SK-N-SH (cell line): ENCODE data around the gene EFHD2. TPM values are rescaled to one million over a fixed set of nuclear protein-coding genes. Genes with fewer than 3 reads are reported as not detected.
"Not testable (repeated sequence)": the region's sequence is repeated elsewhere in the genome, so short reads cannot be mapped to it uniquely, and the experiment has no call there.

Experiments
- CTCF ChIA-PET: fragments of 300-600, 350-600 bp; formaldehyde crosslinking; extraction: SDS; loops from one replicate; lab custom pipeline; 2021; lab: Yijun Ruan, JAX
- POLR2A ChIA-PET: fragments of 350-600 bp; sonication (Branson Sonifier 250); formaldehyde crosslinking; extraction: SDS; loops from one replicate; lab custom pipeline; 2020; ENCODE audit warnings: antibody characterized with exemption, inconsistent platforms; lab: Yijun Ruan, JAX
- DNase-seq: peaks from one replicate; pipeline ENCODE4 v3.0.0; 2012
- H2AFZ ChIP-seq: fragments of 200-600 bp; sonication (generic); 2 replicates; pipeline ENCODE4 v1.8.1; 2016; ENCODE audit warnings: antibody characterized with exemption, mild to moderate bottlenecking, low read depth
- H3F3A ChIP-seq: fragments of 200-600 bp; sonication (generic); replicated peaks from 2 replicates; pipeline ENCODE3; 2016; ENCODE audit warnings: antibody characterized with exemption, mild to moderate bottlenecking; ENCODE audit not compliant: insufficient read depth
- H3K27ac ChIP-seq, 2 experiments: fragments of 200-500 bp in 1 of 2; fragments of 200-600 bp in 1 of 2; sonication (Bioruptor generic) in 1 of 2; sonication (generic), shearing (Covaris generic) in 1 of 2; 2 replicates each; pipeline versions ENCODE4 v1.5.1 to v1.6.1; 2014 to 2016; ENCODE audit warnings: low read depth in 2 of 2, inconsistent platforms in 1 of 2, low read length in 1 of 2, mild to moderate bottlenecking in 1 of 2, mixed read lengths in 1 of 2
- H3K27me3 ChIP-seq: fragments of 200-600 bp; sonication (generic), shearing (Covaris generic); 2 replicates; pipeline ENCODE4 v1.6.1; 2016; ENCODE audit warnings: mixed run types; ENCODE audit not compliant: insufficient read depth
- H3K36me3 ChIP-seq, 2 experiments: fragments of 200-500 bp in 1 of 2; fragments of 200-600 bp in 1 of 2; sonication (Bioruptor generic) in 1 of 2; sonication (generic) in 1 of 2; replicated peaks in 1 of 2; 2 replicates each; pipeline versions ENCODE3 to v1.5.1; 2014 to 2016; ENCODE audit warnings: low read length in 1 of 2, mild to moderate bottlenecking in 1 of 2; ENCODE audit not compliant: insufficient read depth in 2 of 2, control insufficient read depth in 1 of 2
- H3K4me1 ChIP-seq, 2 experiments: fragments of 200-500 bp in 1 of 2; fragments of 200-600 bp in 1 of 2; sonication (Bioruptor generic) in 1 of 2; sonication (generic), shearing (Covaris generic) in 1 of 2; 2 replicates each; pipeline versions ENCODE4 v1.5.1 to v1.6.1; 2014 to 2016; ENCODE audit warnings: low read depth in 1 of 2, low read length in 1 of 2, mixed run types in 1 of 2; ENCODE audit not compliant: insufficient read depth in 2 of 2, control insufficient read depth in 1 of 2
- H3K4me2 ChIP-seq: fragments of 200-600 bp; sonication (generic), shearing (Covaris generic); 2 replicates; pipeline ENCODE4 v1.6.1; 2017; ENCODE audit warnings: mixed run types
- H3K4me3 ChIP-seq, 2 experiments: fragments of 200-500 bp in 1 of 2; fragments of 200-600 bp in 1 of 2; sonication (Bioruptor generic) in 1 of 2; sonication (generic), shearing (Covaris generic) in 1 of 2; 2 replicates each; pipeline versions ENCODE4 v1.5.1 to v1.8.1; 2014 to 2016; ENCODE audit warnings: low read depth in 2 of 2, inconsistent platforms in 1 of 2, low read length in 1 of 2, mild to moderate bottlenecking in 1 of 2, mixed read lengths in 1 of 2, moderate library complexity in 1 of 2
- H3K79me2 ChIP-seq: fragments of 200-600 bp; sonication (generic); 2 replicates; pipeline ENCODE4 v1.8.1; 2017; ENCODE audit warnings: mild to moderate bottlenecking; ENCODE audit not compliant: insufficient read depth
- H3K9ac ChIP-seq: fragments of 200-600 bp; sonication (generic); 2 replicates; pipeline ENCODE4 v1.6.1; 2017; ENCODE audit warnings: mixed run types
- H3K9me2 ChIP-seq: fragments of 200-600 bp; sonication (generic); 2 replicates; pipeline ENCODE4 v1.6.1; 2017; ENCODE audit warnings: mixed run types
- H3K9me3 ChIP-seq: fragments of 200-600 bp; sonication (generic); 2 replicates; pipeline ENCODE4 v1.6.1; 2017; ENCODE audit warnings: mixed run types, mild to moderate bottlenecking, moderate library complexity
- H4K20me1 ChIP-seq: fragments of 200-600 bp; sonication (generic); 2 replicates; pipeline ENCODE4 v1.6.1; 2017; ENCODE audit warnings: mild to moderate bottlenecking, mixed run types; ENCODE audit not compliant: insufficient read depth
- ELF1 ChIP-seq: IDR thresholded peaks from 2 replicates; pipeline ENCODE4 v1.4.0; 2012
- NRF1 ChIP-seq: IDR thresholded peaks from 2 replicates; pipeline ENCODE4 v1.6.1; 2012; ENCODE audit warnings: low read depth, mild to moderate bottlenecking, low read length
- TCF12 ChIP-seq: IDR thresholded peaks from 2 replicates; pipeline ENCODE4 v1.4.0; 2012
- YY1 ChIP-seq: IDR thresholded peaks from 2 replicates; pipeline ENCODE4 v1.4.0; 2012; ENCODE audit warnings: low read depth, mild to moderate bottlenecking
- ZBTB33 ChIP-seq: IDR thresholded peaks from 2 replicates; pipeline ENCODE4 v1.4.0; 2012; ENCODE audit warnings: low read depth, borderline replicate concordance
- WGBS: methylation state at CpG from one replicate; pipeline ENCODE4 v1.1.6; 2017; ENCODE audit warnings: low lambda C conversion rate; 5-methylcytosine and 5-hydroxymethylcytosine counted together
- polyA plus RNA-seq, 3 experiments: library from polyadenylated mRNA; depleted of rRNA; stranded (reverse); fragments of >200 nt; gene quantifications; 2 replicates each; pipeline ENCODE4 v1.2.3, GENCODE V29; 2012
- TF ChIP-seq, protein P1 (sequence below): IDR thresholded peaks from 2 replicates; pipeline ENCODE4 v1.4.0; 2012; ENCODE audit warnings: low read depth
- TF ChIP-seq, protein P2 (sequence below): fragments of 150-350 bp; IDR thresholded peaks from 2 replicates; pipeline ENCODE4 v1.6.1; 2017; ENCODE audit warnings: antibody characterized with exemption, low read length, low read depth, borderline replicate concordance
- TF ChIP-seq, protein P3 (sequence below): IDR thresholded peaks from 2 replicates; pipeline ENCODE4; 2012

Gene EFHD2
- polyA plus RNA-seq, 1 of the 3 experiments (the other 2 are of a cell fraction): 59.8 TPM

DNA sequence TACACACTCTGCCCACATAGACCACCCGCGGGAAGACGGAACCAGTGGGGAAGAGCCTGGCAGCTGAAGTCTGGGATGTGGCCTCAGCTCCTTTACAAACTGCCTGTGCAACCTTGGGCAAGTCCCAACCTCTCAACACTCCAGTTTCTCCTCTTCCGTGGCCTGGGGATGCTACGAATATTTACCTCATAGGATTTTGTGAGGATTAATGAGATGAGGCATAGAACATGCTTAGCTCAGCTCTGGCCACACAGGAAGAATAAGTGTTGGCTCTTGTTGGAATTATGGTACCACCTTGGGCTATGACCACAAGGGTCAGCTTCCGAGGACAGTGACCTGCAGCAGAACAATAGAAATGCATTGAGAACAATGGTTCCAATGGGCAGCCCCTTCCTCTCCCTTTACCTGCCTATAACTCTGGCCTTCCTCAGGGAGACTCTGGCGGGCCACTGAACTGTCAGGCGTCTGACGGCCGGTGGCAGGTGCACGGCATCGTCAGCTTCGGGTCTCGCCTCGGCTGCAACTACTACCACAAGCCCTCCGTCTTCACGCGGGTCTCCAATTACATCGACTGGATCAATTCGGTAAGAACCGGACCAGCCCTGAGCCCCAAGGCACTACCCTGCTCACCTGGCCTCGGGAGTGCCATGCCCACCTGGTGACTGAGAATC, 57.4 kb downstream of the EFHD2 start:
- H3K9ac ChIP-seq, H2AFZ ChIP-seq, H3K27me3 ChIP-seq, H3K79me2 ChIP-seq, H3K9me2 ChIP-seq, H3F3A ChIP-seq, CTCF ChIA-PET, POLR2A ChIA-PET, H3K9me3 ChIP-seq, H4K20me1 ChIP-seq, DNase-seq, H3K4me2 ChIP-seq, H3K4me3 ChIP-seq, H3K4me1 ChIP-seq, H3K27ac ChIP-seq, H3K36me3 ChIP-seq: not testable (repeated sequence)
- WGBS: 92% methylated on average over 21 of the region's 22 CpGs

- Histone ChIP-seq H3F3A (no peaks in the 10 kb centered on the region), H3K36me3 (no peaks in the 10 kb centered on the region), H3K4me1 (peaks cover 0 to 2% of the 10 kb centered on the region in 2 experiments; a peak in 1 of 4 replicates), H4K20me1 (no peaks in the 10 kb centered on the region), H3K79me2 (no peaks in the 10 kb centered on the region), H3K27ac (no peak overlapping the region), H3K9ac (no peak overlapping the region), H3K4me3 (no peak overlapping the region), H3K4me2 (no peak overlapping the region), H3K9me2 (no peaks in the 10 kb centered on the region), H3K9me3 (no peaks in the 10 kb centered on the region), H3K27me3 (no peaks in the 10 kb centered on the region), H2AFZ (no peak overlapping the region)
- POLR2A ChIA-PET: no interaction called here
- CTCF ChIA-PET: interaction anchor here (0.6 kb wide), 1 partner anchor 145 kb away, joined by 3 read pairs; no protein-coding TSS in a partner anchor
- TF ChIP-seq TCF12 (no peak), NRF1 (no peak), YY1 (no peak), ELF1 (no peak), ZBTB33 (no peak)
- TF ChIP-seq, protein P1, sequence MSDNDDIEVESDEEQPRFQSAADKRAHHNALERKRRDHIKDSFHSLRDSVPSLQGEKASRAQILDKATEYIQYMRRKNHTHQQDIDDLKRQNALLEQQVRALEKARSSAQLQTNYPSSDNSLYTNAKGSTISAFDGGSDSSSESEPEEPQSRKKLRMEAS: no peak
- TF ChIP-seq, protein P2, sequence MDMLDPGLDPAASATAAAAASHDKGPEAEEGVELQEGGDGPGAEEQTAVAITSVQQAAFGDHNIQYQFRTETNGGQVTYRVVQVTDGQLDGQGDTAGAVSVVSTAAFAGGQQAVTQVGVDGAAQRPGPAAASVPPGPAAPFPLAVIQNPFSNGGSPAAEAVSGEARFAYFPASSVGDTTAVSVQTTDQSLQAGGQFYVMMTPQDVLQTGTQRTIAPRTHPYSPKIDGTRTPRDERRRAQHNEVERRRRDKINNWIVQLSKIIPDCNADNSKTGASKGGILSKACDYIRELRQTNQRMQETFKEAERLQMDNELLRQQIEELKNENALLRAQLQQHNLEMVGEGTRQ: no peak
- TF ChIP-seq, protein P3, sequence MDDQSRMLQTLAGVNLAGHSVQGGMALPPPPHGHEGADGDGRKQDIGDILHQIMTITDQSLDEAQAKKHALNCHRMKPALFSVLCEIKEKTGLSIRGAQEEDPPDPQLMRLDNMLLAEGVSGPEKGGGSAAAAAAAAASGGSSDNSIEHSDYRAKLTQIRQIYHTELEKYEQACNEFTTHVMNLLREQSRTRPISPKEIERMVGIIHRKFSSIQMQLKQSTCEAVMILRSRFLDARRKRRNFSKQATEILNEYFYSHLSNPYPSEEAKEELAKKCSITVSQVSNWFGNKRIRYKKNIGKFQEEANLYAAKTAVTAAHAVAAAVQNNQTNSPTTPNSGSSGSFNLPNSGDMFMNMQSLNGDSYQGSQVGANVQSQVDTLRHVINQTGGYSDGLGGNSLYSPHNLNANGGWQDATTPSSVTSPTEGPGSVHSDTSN: no peak
- DNase-seq: no peak
Observed at GRCh38 chr1:15468145-15468544, 58.5 kb downstream of the EFHD2 start.
